Ascending aorta (tissue), 2 donors: ENCODE data around the gene ADIPOR1. TPM values are rescaled to one million over a fixed set of nuclear protein-coding genes. Genes with fewer than 3 reads are reported as not detected.
"Not testable (repeated sequence)": the region's sequence is repeated elsewhere in the genome, so short reads cannot be mapped to it uniquely, and the experiment has no call there.

Experiments used
- DNase-seq, 2 donors: peaks; one replicate each; pipeline ENCODE4 v3.0.0-alpha.2; 2019; ENCODE audit warnings: low spot score in 2 of 2
- H3K27ac ChIP-seq, 2 donors: fragments of 200-600 bp; sonication (generic); one replicate each; pipeline ENCODE4 v1.5.1; 2016 to 2017; ENCODE audit warnings: mild to moderate bottlenecking in 1 of 2
- H3K27me3 ChIP-seq: fragments of 200-600 bp; sonication (generic); one replicate; pipeline ENCODE4 v1.5.1; 2017
- H3K36me3 ChIP-seq, 2 donors: fragments of 200-600 bp; sonication (generic); one replicate each; pipeline ENCODE4 v1.5.1; 2016
- H3K4me1 ChIP-seq, 2 donors: fragments of 200-600 bp; sonication (generic); one replicate each; pipeline ENCODE4 v1.5.1; 2016 to 2017; ENCODE audit warnings: mild to moderate bottlenecking in 1 of 2
- H3K4me3 ChIP-seq, 2 donors: fragments of 200-600 bp; sonication (generic); one replicate each; pipeline ENCODE4 v1.5.1; 2016 to 2017; ENCODE audit warnings: mild to moderate bottlenecking in 1 of 2
- H3K9me3 ChIP-seq, 2 donors: fragments of 200-600 bp; sonication (generic); one replicate each; pipeline ENCODE4 v1.5.1; 2016
- CTCF ChIP-seq, 3 experiments: fragments of 200-600 bp in 2 of 3; fragments of 450-650 bp in 1 of 3; sonication (generic) in 2 of 3; IDR thresholded peaks; one replicate each; pipeline ENCODE4 v1.5.1; 2016 to 2019; ENCODE audit warnings: antibody characterized with exemption in 3 of 3, mild to moderate bottlenecking in 1 of 3, moderate library complexity in 1 of 3
- intact Hi-C: fragments of 100-400 bp; cut with DNase I; formaldehyde crosslinking; loops from one replicate; pipeline ENCODE4 v1.15.1; 2023
- total RNA-seq: library from RNA; depleted of rRNA; stranded (reverse); fragments of >200 nt; gene quantifications from one replicate; pipeline ENCODE4 v1.1.0, GENCODE V29; 2016

The ADIPOR1 gene
- total RNA-seq, 1 donor from 2014 or later = 67.9 TPM

- H3K4me3 ChIP-seq = no peak overlapping the region
- no peaks in the 10 kb centered on the region for H3K4me1 ChIP-seq
- H3K9me3 ChIP-seq = no peaks in the 10 kb centered on the region
- TF ChIP-seq CTCF (IDR thresholded peaks at IDR 0.05) = no peak
- no peak overlapping the region for H3K27ac ChIP-seq
- no peak for DNase-seq
- intact Hi-C loops = no loop called here
- no peaks in the 10 kb centered on the region for H3K36me3 ChIP-seq
- H3K27me3 ChIP-seq = no peaks in the 10 kb centered on the region
These were observed 25.6 kb downstream of the ADIPOR1 start for GRCh38 chr1:202932476-202932875.

- Histone ChIP-seq H3K9me3 (no peaks in the 10 kb centered on the region), H3K4me1 (peaks cover 0 to 3% of the 10 kb centered on the region in 2 donors), H3K4me3 (peak within 1 kb of the TSS; percentile 73 to 84), H3K36me3 (peaks cover 0 to 3% of the 10 kb centered on the region in 2 donors), H3K27me3 (no peaks in the 10 kb centered on the region), H3K27ac (peak within 1 kb of the TSS; percentile 92 to 95)
- peak; percentile 46 to 65 (median 54) for TF ChIP-seq CTCF (IDR thresholded peaks at IDR 0.05)
- peak; percentile 72 to 98 for DNase-seq
- intact Hi-C loops = loop anchor here (1.0 kb wide), 4 partner anchors 31 to 80 kb away; partner anchors contain the start of genes ADIPOR1, CYB5R1, RABIF and TMEM183A
These were observed 31.3 kb downstream of the ADIPOR1 start, which contains the start of gene KLHL12 for GRCh38 chr1:202926581-202927491. KLHL12 (minus strand) TSS chr1:202927234; CDS start chr1:202925162, 2,072 bp downstream.

GRCh38 chr1:202923533-202923932, 34.6 kb downstream of the ADIPOR1 start:
- no peak for DNase-seq
- TF ChIP-seq CTCF (IDR thresholded peaks at IDR 0.05) = no peak
- Histone ChIP-seq H3K36me3 (peaks cover 9 to 13% of the 10 kb centered on the region in 2 donors), H3K9me3 (no peaks in the 10 kb centered on the region), H3K4me3 (no peak overlapping the region), H3K4me1 (peaks cover 0 to 3% of the 10 kb centered on the region in 2 donors), H3K27me3 (no peaks in the 10 kb centered on the region), H3K27ac (no peak overlapping the region)
- intact Hi-C loops = no loop called here

- no peak for TF ChIP-seq CTCF (IDR thresholded peaks at IDR 0.05)
- H3K36me3 ChIP-seq = peaks cover 35 to 48% of the 10 kb centered on the region in 2 donors
- no peaks in the 10 kb centered on the region for H3K27me3 ChIP-seq
- H3K4me3 ChIP-seq = no peak overlapping the region
- peaks cover 0 to 3% of the 10 kb centered on the region in 2 donors for H3K4me1 ChIP-seq
- no peaks in the 10 kb centered on the region for H3K9me3 ChIP-seq
- no peak for DNase-seq
- intact Hi-C loops = no loop called here
- no peak overlapping the region for H3K27ac ChIP-seq
These were observed 38.5 kb downstream of the ADIPOR1 start for GRCh38 chr1:202919615-202920014.

- TF ChIP-seq CTCF (IDR thresholded peaks at IDR 0.05) = no peak
- Histone ChIP-seq H3K27me3 (no peaks in the 10 kb centered on the region), H3K4me3 (no peak overlapping the region), H3K4me1 (no peaks in the 10 kb centered on the region), H3K27ac (no peak overlapping the region), H3K36me3 (peaks cover 52 to 93% of the 10 kb centered on the region in 2 donors), H3K9me3 (no peaks in the 10 kb centered on the region)
- DNase-seq = no peak
- intact Hi-C loops = no loop called here
These were observed 43.0 kb downstream of the ADIPOR1 start for GRCh38 chr1:202915146-202915545.

GRCh38 chr1:202912476-202912875, 45.6 kb downstream of the ADIPOR1 start:
- intact Hi-C loops, H3K9me3 ChIP-seq, DNase-seq, H3K4me3 ChIP-seq, H3K27ac ChIP-seq, H3K4me1 ChIP-seq, H3K27me3 ChIP-seq: not testable (repeated sequence)
- H3K36me3 ChIP-seq = peaks cover 58 to 97% of the 10 kb centered on the region in 2 donors
